CD14-positive monocyte (primary cell): ENCODE results near the gene CSK. TPM values are rescaled to one million over a fixed set of nuclear protein-coding genes. Genes with fewer than 3 reads are reported as not detected.

Experiments
- DNase-seq, 3 donors: peaks; one replicate each; pipeline ENCODE4 v3.0.0-alpha.2; 2011 to 2022
- H2AFZ ChIP-seq: 2 replicates; pipeline ENCODE4 v1.6.0; 2012; ENCODE audit warnings: mild to moderate bottlenecking, low read depth, low read length, inconsistent platforms; ENCODE audit not compliant: insufficient read depth, poor library complexity, severe bottlenecking
- H3K27ac ChIP-seq, 2 donors: 1 replicate in 1 of 2; 2 replicates in 1 of 2; pipeline ENCODE4 v1.5.1; 2012 to 2013; ENCODE audit warnings: low read length in 2 of 2, control low read depth in 1 of 2, inconsistent platforms in 1 of 2, low read depth in 1 of 2, mild to moderate bottlenecking in 1 of 2
- H3K27me3 ChIP-seq, 2 donors: one replicate each; pipeline versions ENCODE4 v1.6.0 to v1.6.1; 2011 to 2013; ENCODE audit warnings: low read length in 2 of 2; ENCODE audit not compliant: control insufficient read depth in 2 of 2, insufficient read depth in 2 of 2
- H3K36me3 ChIP-seq, 2 donors: replicated peaks in 1 of 2; 1 replicate in 1 of 2; 2 replicates in 1 of 2; pipeline versions ENCODE4 v1.5.1 to v1.6.1; 2012 to 2013; ENCODE audit warnings: low read length in 2 of 2, control low read depth in 1 of 2, inconsistent platforms in 1 of 2, mild to moderate bottlenecking in 1 of 2; ENCODE audit not compliant: insufficient read depth in 2 of 2, control insufficient read depth in 1 of 2
- H3K4me1 ChIP-seq, 2 donors: 1 replicate in 1 of 2; 2 replicates in 1 of 2; pipeline versions ENCODE4 v1.5.1 to v1.6.1; 2012 to 2013; ENCODE audit warnings: low read length in 2 of 2, control low read depth in 1 of 2, inconsistent platforms in 1 of 2, mild to moderate bottlenecking in 1 of 2, moderate library complexity in 1 of 2; ENCODE audit not compliant: insufficient read depth in 2 of 2, control insufficient read depth in 1 of 2
- H3K4me2 ChIP-seq: replicated peaks from 2 replicates; pipeline ENCODE3; 2012; ENCODE audit warnings: low read length, moderate library complexity, mild to moderate bottlenecking; ENCODE audit not compliant: poor library complexity, severe bottlenecking; ENCODE audit errors: extremely low read depth
- H3K4me3 ChIP-seq, 3 experiments: fragments of 200-600 bp in 1 of 3; sonication (generic) in 1 of 3; replicated peaks in 1 of 3; 1 replicate in 2 of 3; 2 replicates in 1 of 3; pipeline ENCODE4 v1.5.1; 2011 to 2013; ENCODE audit warnings: low read length in 3 of 3, mild to moderate bottlenecking in 3 of 3, control low read depth in 2 of 3, low read depth in 2 of 3, inconsistent platforms in 1 of 3, moderate library complexity in 1 of 3
- H3K79me2 ChIP-seq: 2 replicates; pipeline ENCODE4 v1.6.0; 2012; ENCODE audit warnings: mild to moderate bottlenecking, control low read depth, inconsistent platforms, low read length, moderate library complexity; ENCODE audit not compliant: insufficient read depth
- H3K9ac ChIP-seq: 2 replicates; pipeline ENCODE4 v1.6.0; 2017; ENCODE audit warnings: low read length, mild to moderate bottlenecking; ENCODE audit not compliant: insufficient read depth, poor library complexity, severe bottlenecking
- H3K9me3 ChIP-seq, 2 donors: replicated peaks in 1 of 2; 1 replicate in 1 of 2; 2 replicates in 1 of 2; pipeline versions ENCODE4 v1.5.1 to v1.6.1; 2012 to 2013; ENCODE audit warnings: low read length in 2 of 2, control low read depth in 1 of 2; ENCODE audit not compliant: control insufficient read depth in 1 of 2, insufficient read depth in 1 of 2
- H4K20me1 ChIP-seq: 2 replicates; pipeline ENCODE4 v1.6.0; 2012; ENCODE audit warnings: mild to moderate bottlenecking, low read length, control low read depth, moderate library complexity; ENCODE audit not compliant: insufficient read depth
- H3K27ac Mint-ChIP-seq, 7 donors: one replicate each; pipeline ENCODE4 v1.8.0; 2020; ENCODE audit warnings: mild to moderate bottlenecking in 7 of 7, mixed read lengths in 7 of 7, moderate library complexity in 6 of 7, inconsistent platforms in 2 of 7
- H3K27me3 Mint-ChIP-seq, 3 donors: one replicate each; pipeline ENCODE4 v1.8.0; 2021 to 2022; ENCODE audit warnings: low read depth in 3 of 3, mild to moderate bottlenecking in 3 of 3, mixed read lengths in 3 of 3, moderate library complexity in 3 of 3, inconsistent platforms in 1 of 3
- H3K36me3 Mint-ChIP-seq, 2 donors: one replicate each; pipeline ENCODE4 v1.8.0; 2020; ENCODE audit warnings: mixed read lengths in 2 of 2, inconsistent platforms in 1 of 2, mild to moderate bottlenecking in 1 of 2
- H3K4me1 Mint-ChIP-seq: one replicate; pipeline ENCODE4 v1.8.0; 2020; ENCODE audit warnings: mild to moderate bottlenecking, mixed read lengths
- H3K4me3 Mint-ChIP-seq, 2 donors: one replicate each; pipeline ENCODE4 v1.8.0; 2020; ENCODE audit warnings: mild to moderate bottlenecking in 2 of 2, mixed read lengths in 2 of 2, moderate library complexity in 1 of 2
- H3K9me3 Mint-ChIP-seq, 7 donors: one replicate each; pipeline ENCODE4 v1.8.0; 2020 to 2022; ENCODE audit warnings: mixed read lengths in 7 of 7, mild to moderate bottlenecking in 6 of 7, moderate library complexity in 6 of 7, inconsistent platforms in 2 of 7
- WGBS: methylation state at CpG from one replicate; pipeline ENCODE4 v1.1.5; 2013; ENCODE audit warnings: missing lambda C conversion rate; ENCODE audit not compliant: insufficient coverage; 5-methylcytosine and 5-hydroxymethylcytosine counted together
- intact Hi-C, 2 donors: fragments of 100-400 bp; cut with micrococcal nuclease; formaldehyde crosslinking; loops; one replicate each; pipeline versions ENCODE4 v1.15.0 to v1.15.1; 2023
- polyA plus RNA-seq, 3 donors: library from polyadenylated mRNA; depleted of rRNA in 1 of 3; unstranded in 2 of 3; stranded (reverse) in 1 of 3; fragments of 300-500 nt in 2 of 3; fragments of >200 nt in 1 of 3; fragmentation: Illumina TruSeq in 2 of 3; gene quantifications; 1 replicate in 2 of 3; 2 replicates in 1 of 3; pipeline ENCODE4 v1.2.3, GENCODE V29; 2012 to 2021
- TF ChIP-seq, protein P1 (sequence below): fragments of 200-600 bp; IDR thresholded peaks from one replicate; pipeline ENCODE4 v1.8.0; 2022; ENCODE audit warnings: antibody characterized with exemption, mild to moderate bottlenecking

The CSK gene
- polyA plus RNA-seq, 3 donors = 79.0 to 426 (median 106) TPM

DNA sequence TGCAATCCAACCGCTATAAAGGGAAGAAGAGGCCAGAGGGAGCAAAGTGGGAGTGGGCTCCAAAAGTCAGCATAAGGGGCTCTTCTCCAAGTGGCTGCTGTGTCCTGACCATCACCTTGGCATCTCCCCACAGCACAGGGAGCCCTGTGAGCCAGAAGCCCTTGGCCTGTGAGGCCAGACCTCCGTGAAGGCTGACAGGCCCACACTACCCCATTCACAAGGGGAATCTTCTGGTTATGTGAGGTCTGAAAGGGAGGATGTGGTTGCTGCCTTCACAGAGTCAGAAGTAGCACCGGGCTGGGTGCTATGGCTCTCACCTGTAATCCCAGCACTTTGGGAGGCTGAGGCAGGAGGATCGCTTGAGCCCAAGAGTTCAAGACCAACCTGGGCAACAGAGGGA lies 63.7 kb downstream of the CSK start:
- H3K4me1 Mint-ChIP-seq = peaks cover 37% of the 10 kb centered on the region
- peaks cover 0 to 3% (median 0%) of the 10 kb centered on the region in 3 donors for H3K27me3 Mint-ChIP-seq
- peaks cover 54% of the 10 kb centered on the region for H4K20me1 ChIP-seq
- H3K4me3 Mint-ChIP-seq = no peak overlapping the region
- H3K27me3 ChIP-seq = no peaks in the 10 kb centered on the region
- no peak overlapping the region for H2AFZ ChIP-seq
- no peak overlapping the region for H3K4me2 ChIP-seq
- no peak for DNase-seq
- no peak overlapping the region for H3K9ac ChIP-seq
- WGBS = 49% methylated on average over 3 of the region's 4 CpGs
- peaks cover 53 to 68% of the 10 kb centered on the region in 2 donors for H3K36me3 Mint-ChIP-seq
- H3K4me1 ChIP-seq = peaks cover 16 to 22% of the 10 kb centered on the region in 2 donors
- intact Hi-C loops = loop anchor here (10.0 kb wide), 1 partner anchor 59 kb away; the partner anchor contains the start of gene FAM219B (in 2 of the 2)
- TF ChIP-seq, protein P1, sequence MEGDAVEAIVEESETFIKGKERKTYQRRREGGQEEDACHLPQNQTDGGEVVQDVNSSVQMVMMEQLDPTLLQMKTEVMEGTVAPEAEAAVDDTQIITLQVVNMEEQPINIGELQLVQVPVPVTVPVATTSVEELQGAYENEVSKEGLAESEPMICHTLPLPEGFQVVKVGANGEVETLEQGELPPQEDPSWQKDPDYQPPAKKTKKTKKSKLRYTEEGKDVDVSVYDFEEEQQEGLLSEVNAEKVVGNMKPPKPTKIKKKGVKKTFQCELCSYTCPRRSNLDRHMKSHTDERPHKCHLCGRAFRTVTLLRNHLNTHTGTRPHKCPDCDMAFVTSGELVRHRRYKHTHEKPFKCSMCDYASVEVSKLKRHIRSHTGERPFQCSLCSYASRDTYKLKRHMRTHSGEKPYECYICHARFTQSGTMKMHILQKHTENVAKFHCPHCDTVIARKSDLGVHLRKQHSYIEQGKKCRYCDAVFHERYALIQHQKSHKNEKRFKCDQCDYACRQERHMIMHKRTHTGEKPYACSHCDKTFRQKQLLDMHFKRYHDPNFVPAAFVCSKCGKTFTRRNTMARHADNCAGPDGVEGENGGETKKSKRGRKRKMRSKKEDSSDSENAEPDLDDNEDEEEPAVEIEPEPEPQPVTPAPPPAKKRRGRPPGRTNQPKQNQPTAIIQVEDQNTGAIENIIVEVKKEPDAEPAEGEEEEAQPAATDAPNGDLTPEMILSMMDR = no peak
- no peak overlapping the region for H3K27ac ChIP-seq
- peaks cover 59 to 64% of the 10 kb centered on the region in 2 donors for H3K36me3 ChIP-seq
- H3K9me3 Mint-ChIP-seq = no peaks in the 10 kb centered on the region
- peak overlapping the region in 1 of 7 donors; percentile 17 for H3K27ac Mint-ChIP-seq
- peaks cover 2% of the 10 kb centered on the region for H3K79me2 ChIP-seq
- H3K4me3 ChIP-seq = no peak overlapping the region
- no peaks in the 10 kb centered on the region for H3K9me3 ChIP-seq

DNA sequence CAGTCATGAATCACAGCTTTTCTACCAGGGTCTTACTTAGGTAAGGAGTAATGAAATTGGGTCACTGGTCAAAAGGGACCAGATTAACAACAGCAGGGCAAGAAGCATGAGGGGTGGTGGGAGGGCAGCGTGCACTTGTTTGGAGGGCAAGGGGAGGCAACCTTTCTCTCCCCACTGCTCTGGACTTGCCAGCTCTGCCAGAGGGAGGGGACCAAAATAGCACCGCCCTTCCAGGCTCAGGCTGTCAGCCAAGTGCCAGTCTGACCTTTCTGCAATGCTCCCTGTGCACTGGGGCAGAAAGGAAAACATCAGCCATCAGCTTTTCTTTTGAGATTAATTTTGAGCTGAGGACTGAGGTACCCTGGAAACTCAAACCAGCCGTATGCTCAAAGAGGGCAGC lies 65.6 kb downstream of the CSK start:
- Histone ChIP-seq H2AFZ (no peak overlapping the region), H3K9ac (no peak overlapping the region), H3K4me1 (peaks cover 13 to 14% of the 10 kb centered on the region in 2 donors), H3K4me2 (no peak overlapping the region), H3K27ac (no peak overlapping the region), H3K4me3 (no peak overlapping the region), H3K27me3 (no peaks in the 10 kb centered on the region), H3K36me3 (peaks cover 77 to 83% of the 10 kb centered on the region in 2 donors), H3K9me3 (no peaks in the 10 kb centered on the region), H4K20me1 (peaks cover 66% of the 10 kb centered on the region), H3K79me2 (peaks cover 2% of the 10 kb centered on the region)
- H3K27me3 Mint-ChIP-seq = peaks cover 0 to 1% (median 0%) of the 10 kb centered on the region in 3 donors
- no peak for DNase-seq
- H3K4me3 Mint-ChIP-seq = no peak overlapping the region
- WGBS = 100% methylated on average over 3 of the region's 3 CpGs
- H3K36me3 Mint-ChIP-seq = peaks cover 66 to 76% of the 10 kb centered on the region in 2 donors
- no peaks in the 10 kb centered on the region for H3K9me3 Mint-ChIP-seq
- TF ChIP-seq, protein P1 = no peak
- H3K27ac Mint-ChIP-seq = no peak overlapping the region
- H3K4me1 Mint-ChIP-seq = peaks cover 21% of the 10 kb centered on the region
- intact Hi-C loops = loop anchor here (10.0 kb wide), 1 partner anchor 57 kb away; the partner anchor contains the start of gene FAM219B (in 2 of the 2)
